T-cell (primary cell): ENCODE data around the gene TNIP2. TPM values are rescaled to one million over a fixed set of nuclear protein-coding genes. Genes with fewer than 3 reads are reported as not detected.

Experiments used
- ATAC-seq, 4 experiments: fragments of 200-7000 bp in 3 of 4; fragments of 150-1000 bp in 1 of 4; cut with Tn5 transposase; replicated peaks in 1 of 4; 1 replicate in 3 of 4; 2 replicates in 1 of 4; pipeline ENCODE4 v1.10.0; 2021; ENCODE audit warnings: moderate library complexity in 3 of 4, mild to moderate bottlenecking in 2 of 4, moderate number of reproducible peaks in 1 of 4
- CTCF ChIA-PET, 2 donors: fragments of 300-600 bp; sonication (Branson Sonifier 250); formaldehyde crosslinking; loops; one replicate each; lab custom pipeline; 2022; ENCODE audit warnings: antibody characterized with exemption in 2 of 2; lab: Charles Lee
- POLR2A ChIA-PET, 2 donors: fragments of 300-600 bp; sonication (Branson Sonifier 250); formaldehyde crosslinking; loops; one replicate each; lab custom pipeline; 2022; ENCODE audit warnings: antibody characterized with exemption in 2 of 2; lab: Charles Lee
- DNase-seq, 35 experiments: peaks; one replicate each; pipeline versions ENCODE4 v3.0.0 to v3.0.0-alpha.2; 2013 to 2023
- H3K27ac ChIP-seq: one replicate; pipeline ENCODE4 v1.5.1; 2013; ENCODE audit warnings: low read length
- H3K27me3 ChIP-seq, 2 experiments: replicated peaks in 1 of 2; 1 replicate in 1 of 2; 2 replicates in 1 of 2; pipeline versions ENCODE4 v1.6.1 to v1.7.0; 2013; ENCODE audit warnings: low read length in 1 of 2, mixed read lengths in 1 of 2; ENCODE audit not compliant: control insufficient read depth in 2 of 2, insufficient read depth in 2 of 2; ENCODE audit errors: extremely low read depth in 1 of 2
- H3K36me3 ChIP-seq, 2 donors: 1 replicate in 1 of 2; 2 replicates in 1 of 2; pipeline versions ENCODE4 v1.6.1 to v1.7.0; 2013; ENCODE audit warnings: low read length in 1 of 2; ENCODE audit not compliant: control insufficient read depth in 2 of 2, insufficient read depth in 1 of 2; ENCODE audit errors: extremely low read depth in 1 of 2
- H3K4me1 ChIP-seq, 2 experiments: 1 replicate in 1 of 2; 2 replicates in 1 of 2; pipeline versions ENCODE4 v1.6.1 to v1.7.0; 2013; ENCODE audit warnings: low read length in 2 of 2, mixed read lengths in 1 of 2; ENCODE audit not compliant: insufficient read depth in 2 of 2, control insufficient read depth in 1 of 2; ENCODE audit errors: extremely low read depth in 1 of 2
- H3K4me3 ChIP-seq, 2 donors: 1 replicate in 1 of 2; 2 replicates in 1 of 2; pipeline versions ENCODE4 v1.5.1 to v1.7.0; 2013; ENCODE audit warnings: mild to moderate bottlenecking in 2 of 2, low read length in 1 of 2, moderate library complexity in 1 of 2; ENCODE audit not compliant: control insufficient read depth in 1 of 2; ENCODE audit errors: extremely low read depth in 1 of 2
- H3K9me3 ChIP-seq: 2 replicates; pipeline ENCODE4 v1.7.0; 2013
- H3K27ac Mint-ChIP-seq, 2 donors: one replicate each; pipeline ENCODE4 v1.8.0; 2020 to 2021; ENCODE audit warnings: mild to moderate bottlenecking in 2 of 2, mixed read lengths in 2 of 2
- H3K27me3 Mint-ChIP-seq, 2 donors: one replicate each; pipeline ENCODE4 v1.8.0; 2021 to 2022; ENCODE audit warnings: mixed read lengths in 2 of 2
- H3K36me3 Mint-ChIP-seq: one replicate; pipeline ENCODE4 v1.8.0; 2021; ENCODE audit warnings: mixed read lengths
- H3K4me1 Mint-ChIP-seq, 3 donors: one replicate each; pipeline ENCODE4 v1.8.0; 2020 to 2022; ENCODE audit warnings: mixed read lengths in 3 of 3, mild to moderate bottlenecking in 1 of 3
- H3K4me3 Mint-ChIP-seq, 3 donors: one replicate each; pipeline ENCODE4 v1.8.0; 2020 to 2022; ENCODE audit warnings: mild to moderate bottlenecking in 3 of 3, mixed read lengths in 3 of 3, moderate library complexity in 3 of 3
- H3K9me3 Mint-ChIP-seq, 3 donors: one replicate each; pipeline ENCODE4 v1.8.0; 2020 to 2022; ENCODE audit warnings: mixed read lengths in 3 of 3
- WGBS: methylation state at CpG from one replicate; pipeline ENCODE4 v1.1.5; 2013; ENCODE audit warnings: missing lambda C conversion rate; ENCODE audit not compliant: insufficient coverage; 5-methylcytosine and 5-hydroxymethylcytosine counted together
- total RNA-seq, 35 experiments: library from RNA in 6 of 35; stranded (reverse) in 6 of 35; fragments of 120-200 nt in 1 of 35; gene quantifications; one replicate each; pipeline versions ENCODE4 v1.2.1 to v1.2.4 and lab custom pipeline; 2013 to 2026

The TNIP2 gene
- total RNA-seq, 5 donors from 2014 or later (not counting 1 experiment from before 2014, with no cell fraction given) = 39.5 to 65.3 (median 59.1) TPM

DNA sequence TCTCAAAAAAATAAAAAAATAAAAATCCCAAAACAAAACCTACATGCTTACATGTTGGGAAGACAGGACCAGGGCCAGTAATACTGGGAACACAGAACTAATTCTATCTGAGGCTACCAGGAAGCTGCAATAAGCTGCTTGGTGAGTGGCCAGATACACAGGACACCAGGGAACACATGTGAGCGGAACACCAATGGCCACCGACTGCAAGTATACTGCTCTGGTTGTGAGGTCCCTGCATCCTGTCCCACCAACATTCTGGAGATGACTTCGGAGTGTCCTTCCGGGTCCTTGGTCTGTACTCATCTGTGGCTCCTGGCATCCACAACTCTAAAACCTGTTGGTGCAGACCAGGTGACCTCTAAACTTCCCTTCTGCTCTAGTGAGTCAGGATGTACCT, 2.7 kb downstream of the TNIP2 start:
- ChIA-PET CTCF (no interaction called here), POLR2A (no interaction called here)
- Mint-ChIP-seq H3K36me3 (no peaks in the 10 kb centered on the region), H3K4me1 (peaks cover 21 to 45% (median 36%) of the 10 kb centered on the region in 3 donors), H3K27ac (peak overlapping the region in 1 of 2 donors; percentile 34), H3K27me3 (no peaks in the 10 kb centered on the region), H3K9me3 (no peaks in the 10 kb centered on the region), H3K4me3 (peak overlapping the region in 1 of 3 donors; percentile 19)
- peaks cover 3 to 18% of the 10 kb centered on the region in 2 donors for H3K36me3 ChIP-seq
- 92% methylated on average over 2 of the region's 4 CpGs for WGBS
- no peaks in the 10 kb centered on the region for H3K9me3 ChIP-seq
- H3K4me3 ChIP-seq = no peak overlapping the region
- ATAC-seq = no peak
- no peak overlapping the region for H3K27ac ChIP-seq
- peaks cover 7 to 35% of the 10 kb centered on the region in 2 experiments for H3K4me1 ChIP-seq
- no peaks in the 10 kb centered on the region for H3K27me3 ChIP-seq
- no peak for DNase-seq

- peak overlapping the region in 1 of 2 donors; percentile 34 for H3K27ac Mint-ChIP-seq
- ChIA-PET CTCF (no interaction called here), POLR2A (interaction anchor here (0.6 to 0.7 kb wide), 4 partner anchors 20 to 531 kb away, joined by 3 to 5 read pairs (median 4); no protein-coding TSS in a partner anchor)
Observed at GRCh38 chr4:2750719-2751605, 5.2 kb downstream of the TNIP2 start.

GRCh38 chr4:2746891-2747695, 9.0 kb downstream of the TNIP2 start:
- 79% methylated on average over 9 of the region's 16 CpGs for WGBS
- no peaks in the 10 kb centered on the region for H3K9me3 ChIP-seq
- H3K4me3 ChIP-seq = no peak overlapping the region
- H3K4me1 ChIP-seq = peaks cover 0 to 31% of the 10 kb centered on the region in 2 experiments
- Mint-ChIP-seq H3K9me3 (no peaks in the 10 kb centered on the region), H3K27ac (peak overlapping the region; percentile 89 to 91), H3K36me3 (peaks cover 37% of the 10 kb centered on the region), H3K4me1 (peaks cover 31 to 49% (median 33%) of the 10 kb centered on the region in 3 donors), H3K27me3 (no peaks in the 10 kb centered on the region), H3K4me3 (peak overlapping the region; percentile 1 to 39 (median 31))
- CTCF ChIA-PET = interaction anchor here in 1 of 2 donors (0.6 kb wide), 1 partner anchor 13 kb away, joined by 7 read pairs; no protein-coding TSS in a partner anchor
- H3K27me3 ChIP-seq = no peaks in the 10 kb centered on the region
- DNase-seq (no peak), ATAC-seq (no peak)
- peak overlapping the region; percentile 98 for H3K27ac ChIP-seq
- POLR2A ChIA-PET = interaction anchor here in 1 of 2 donors (0.6 to 1.2 kb wide), 4 partner anchors 11 to 1890 kb away, joined by 3 read pairs; no protein-coding TSS in a partner anchor
- H3K36me3 ChIP-seq = peaks cover 9 to 62% of the 10 kb centered on the region in 2 donors

More at GRCh38 chr4:2750719-2751605, 5.2 kb downstream of the TNIP2 start:
- H3K9me3 Mint-ChIP-seq = no peaks in the 10 kb centered on the region
- ATAC-seq = no peak
- no peaks in the 10 kb centered on the region for H3K9me3 ChIP-seq
- no peaks in the 10 kb centered on the region for H3K27me3 Mint-ChIP-seq
- no peak overlapping the region for H3K27ac ChIP-seq
- WGBS = 100% methylated on average over 13 of the region's 19 CpGs
- H3K4me1 ChIP-seq = peaks cover 7 to 48% of the 10 kb centered on the region in 2 experiments
- peaks cover 39 to 58% (median 54%) of the 10 kb centered on the region in 3 donors for H3K4me1 Mint-ChIP-seq
- no peak overlapping the region for H3K4me3 Mint-ChIP-seq
- no peak for DNase-seq
- no peaks in the 10 kb centered on the region for H3K27me3 ChIP-seq
- H3K36me3 ChIP-seq = peaks cover 7 to 40% of the 10 kb centered on the region in 2 donors
- H3K36me3 Mint-ChIP-seq = peaks cover 15% of the 10 kb centered on the region
- no peak overlapping the region for H3K4me3 ChIP-seq

DNA sequence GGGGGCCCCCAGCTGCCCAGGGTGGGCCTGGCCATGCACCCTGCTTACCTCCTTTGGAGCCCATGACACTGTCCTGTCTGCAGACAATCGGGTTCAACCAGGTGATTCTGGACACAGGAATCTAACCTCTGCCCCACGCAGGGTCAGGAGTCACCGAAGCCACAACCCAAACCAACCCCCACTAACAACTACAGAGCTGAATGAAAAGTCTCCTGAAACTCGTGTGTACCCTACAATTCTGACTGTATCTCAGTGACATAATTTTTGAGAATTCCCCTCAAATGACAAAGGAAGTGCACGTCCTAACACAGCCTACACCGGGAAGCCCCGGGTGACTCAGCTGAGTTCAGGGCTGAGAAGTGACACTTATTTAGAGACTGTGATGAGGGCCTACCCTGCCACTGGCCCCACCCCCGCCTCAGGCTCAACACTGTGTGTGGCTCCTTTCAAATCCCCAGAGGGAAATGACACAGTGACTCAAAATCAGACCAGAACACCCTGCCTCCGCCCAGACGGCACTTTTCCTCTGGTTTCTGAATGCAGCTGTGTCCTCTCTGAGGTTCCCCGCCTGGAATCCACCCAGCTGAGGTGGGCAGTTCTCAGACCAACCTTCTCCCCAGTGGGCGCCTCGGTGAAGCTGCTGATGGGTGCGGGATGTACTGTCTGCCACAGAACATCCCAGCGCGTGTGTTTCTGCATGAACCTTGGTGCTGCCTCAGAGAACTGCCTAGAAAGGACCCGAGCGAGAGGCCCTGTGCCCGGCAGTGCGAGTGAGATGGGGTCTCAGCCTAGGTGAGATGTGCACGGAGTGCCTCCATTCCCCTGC, 9.9 kb downstream of the TNIP2 start:
- no peaks in the 10 kb centered on the region for H3K27me3 Mint-ChIP-seq
- POLR2A ChIA-PET = interaction anchor here (0.6 to 1.2 kb wide), 3 partner anchors 10 to 50 kb away, joined by 3 read pairs; no protein-coding TSS in a partner anchor
- H3K36me3 Mint-ChIP-seq = peaks cover 37% of the 10 kb centered on the region

GRCh38 chr4:2745516-2745915, 10.6 kb downstream of the TNIP2 start:
- Mint-ChIP-seq H3K27ac (peak overlapping the region; percentile 89 to 91), H3K9me3 (no peaks in the 10 kb centered on the region), H3K4me3 (no peak overlapping the region), H3K4me1 (peaks cover 27 to 43% (median 33%) of the 10 kb centered on the region in 3 donors), H3K36me3 (peaks cover 41% of the 10 kb centered on the region), H3K27me3 (no peaks in the 10 kb centered on the region)
- no peaks in the 10 kb centered on the region for H3K27me3 ChIP-seq
- H3K4me1 ChIP-seq = peaks cover 0 to 29% of the 10 kb centered on the region in 2 experiments
- H3K27ac ChIP-seq = peak overlapping the region; percentile 98
- peaks cover 9 to 63% of the 10 kb centered on the region in 2 donors for H3K36me3 ChIP-seq
- 100% methylated on average over 2 of the region's 5 CpGs for WGBS
- ChIA-PET POLR2A (interaction anchor here in 1 of 2 donors (0.6 kb wide), 1 partner anchor 29 kb away, joined by 3 read pairs; no protein-coding TSS in a partner anchor), CTCF (interaction anchor here in 1 of 2 donors (0.6 kb wide), 2 partner anchors 18 to 20 kb away, joined by 4 to 8 read pairs; no protein-coding TSS in a partner anchor)
- H3K9me3 ChIP-seq = no peaks in the 10 kb centered on the region
- no peak overlapping the region for H3K4me3 ChIP-seq
- DNase-seq (no peak), ATAC-seq (no peak)

More for the DNA sequence above, 9.9 kb downstream of the TNIP2 start:
- Mint-ChIP-seq H3K9me3 (no peaks in the 10 kb centered on the region), H3K27ac (peak overlapping the region; percentile 89 to 91), H3K4me1 (peaks cover 22 to 46% (median 33%) of the 10 kb centered on the region in 3 donors), H3K4me3 (peak overlapping the region; percentile 39 to 49 (median 41))
- Histone ChIP-seq H3K36me3 (peaks cover 9 to 65% of the 10 kb centered on the region in 2 donors), H3K4me3 (no peak overlapping the region), H3K9me3 (no peaks in the 10 kb centered on the region), H3K27me3 (no peaks in the 10 kb centered on the region), H3K4me1 (peaks cover 0 to 29% of the 10 kb centered on the region in 2 experiments), H3K27ac (peak overlapping the region; percentile 98)
- 23% methylated on average over 16 of the region's 21 CpGs for WGBS
- CTCF ChIA-PET = interaction anchor here in 1 of 2 donors (0.6 kb wide), 2 partner anchors 14 to 21 kb away, joined by 7 to 8 read pairs; no protein-coding TSS in a partner anchor
- peak; percentile 26 to 89 (median 77) for DNase-seq
- peak; percentile 93 to 96 (median 94) for ATAC-seq
